ENCODE data around the gene RAMP3.

DNA sequence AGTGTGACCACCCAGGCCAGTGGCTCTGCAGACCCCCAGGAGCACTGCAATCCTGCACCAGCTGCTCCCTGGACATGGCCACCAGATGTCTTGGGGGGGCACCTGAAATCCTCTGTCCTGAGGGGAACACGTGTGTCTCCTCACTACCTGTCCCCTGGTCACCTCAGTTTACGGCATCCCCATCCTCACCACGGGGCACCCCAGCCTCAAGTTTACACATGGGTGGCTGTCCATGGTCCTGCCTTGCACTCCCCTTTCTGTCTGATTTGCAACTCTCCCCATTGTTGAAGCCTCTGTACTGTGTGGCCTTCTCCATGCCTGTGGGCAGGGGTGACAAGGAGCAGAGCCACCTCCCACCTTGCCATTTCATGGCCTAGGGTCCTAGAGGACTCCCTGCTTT, 67.2 kb downstream of the RAMP3 start:
- no peak for TF ChIP-seq POLR2A (IDR thresholded peaks at IDR 0.05; ENCODE audit: low read length)
- no peak for TF ChIP-seq GATA1 (IDR thresholded peaks at IDR 0.05; ENCODE audit: low read depth, low read length)

Measured in erythroblast (primary cell).